OCI-LY3 (cell line): ENCODE measurements around the gene UIMC1.

Source experiments
- H2AFZ ChIP-seq: fragments of 200-600, 300-600 bp; shearing (Covaris generic); 2 replicates; pipeline ENCODE4 v1.6.0; 2014; ENCODE audit warnings: antibody characterized with exemption, low read depth, low read length
- H3K27ac ChIP-seq: fragments of 200-600, 300-600 bp; sonication (generic); 2 replicates; pipeline ENCODE4 v1.5.1; 2014; ENCODE audit warnings: mild to moderate bottlenecking, low read length, moderate library complexity, mixed read lengths
- H3K27me3 ChIP-seq: fragments of 200-600, 300-600 bp; sonication (generic); 2 replicates; pipeline ENCODE4 v1.6.1; 2014; ENCODE audit warnings: low read depth, low read length, mixed read lengths
- H3K36me3 ChIP-seq: fragments of 200-600, 300-600 bp; sonication (generic); replicated peaks from 2 replicates; pipeline ENCODE3; 2014; ENCODE audit warnings: low read depth, low read length, mixed read lengths
- H3K4me1 ChIP-seq: fragments of 300-600, 200-600 bp; sonication (generic); 2 replicates; pipeline ENCODE4 v1.6.1; 2014; ENCODE audit warnings: low read length, mixed read lengths
- H3K4me2 ChIP-seq: fragments of 200-600, 300-600 bp; sonication (generic); 2 replicates; pipeline ENCODE4 v1.6.1; 2014; ENCODE audit warnings: low read length, mixed read lengths
- H3K4me3 ChIP-seq: fragments of 300-600, 200-600 bp; sonication (generic); 2 replicates; pipeline ENCODE4 v1.5.1; 2014; ENCODE audit warnings: antibody characterized with exemption, mild to moderate bottlenecking, low read length, moderate library complexity
- H3K79me2 ChIP-seq: fragments of 300-600, 200-600 bp; shearing (Covaris generic); 2 replicates; pipeline ENCODE4 v1.6.1; 2014; ENCODE audit warnings: mild to moderate bottlenecking, low read length, mixed read lengths
- H3K9ac ChIP-seq: fragments of 300-600, 200-600 bp; shearing (Covaris generic); 2 replicates; pipeline ENCODE4 v1.6.0; 2014; ENCODE audit warnings: mild to moderate bottlenecking, low read length, moderate library complexity
- H3K9me3 ChIP-seq: fragments of 200-600, 300-600 bp; shearing (Covaris generic); 2 replicates; pipeline ENCODE4 v1.6.1; 2014; ENCODE audit warnings: low read length, mixed read lengths; ENCODE audit not compliant: insufficient read depth
- H4K20me1 ChIP-seq: fragments of 200-600, 300-600 bp; sonication (generic); 2 replicates; pipeline ENCODE4 v1.6.1; 2016; ENCODE audit warnings: low read length, mixed read lengths; ENCODE audit not compliant: insufficient read depth
- EZH2phosphoT487 ChIP-seq: fragments of 200-600 bp; shearing (Covaris generic); IDR thresholded peaks from 2 replicates; pipeline ENCODE4 v1.6.1; 2018; ENCODE audit warnings: antibody characterized with exemption, mixed run types, low read depth
- TF ChIP-seq, protein P1 (sequence below): fragments of 200-600, 300-600 bp; sonication (generic); IDR thresholded peaks from 2 replicates; pipeline ENCODE4 v1.5.1; 2014; ENCODE audit warnings: antibody characterized with exemption, low read length, low read depth

Gene UIMC1

DNA sequence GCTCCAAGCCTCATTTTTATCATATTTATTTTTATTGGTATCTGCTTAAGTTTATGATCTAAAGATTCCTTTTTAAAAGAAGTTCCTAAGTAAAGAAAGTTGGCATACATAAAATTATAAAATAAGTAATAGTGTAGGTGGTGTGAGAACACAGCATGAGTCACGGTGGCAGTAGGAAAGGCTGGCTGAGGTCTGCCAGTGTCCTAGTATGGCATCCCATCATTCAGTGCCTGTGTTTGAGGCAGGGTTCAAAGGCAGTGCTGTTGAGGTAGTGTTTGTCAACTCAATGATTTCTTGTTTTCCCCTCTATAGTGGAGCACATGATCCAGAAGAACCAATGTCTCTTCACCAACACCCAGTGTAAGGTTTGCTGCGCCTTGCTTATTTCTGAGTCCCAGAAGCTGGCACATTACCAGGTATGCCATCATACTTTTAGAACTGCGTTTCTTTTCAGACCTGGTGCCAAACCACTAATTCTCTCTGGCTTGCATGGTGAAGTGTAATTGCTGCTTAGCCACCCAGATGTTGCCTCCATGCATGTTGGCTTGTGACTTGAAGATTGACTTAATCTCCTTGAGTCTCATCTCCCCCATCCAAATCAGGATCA lies 34.3 kb upstream of the UIMC1 start:
- TF ChIP-seq, protein P1, sequence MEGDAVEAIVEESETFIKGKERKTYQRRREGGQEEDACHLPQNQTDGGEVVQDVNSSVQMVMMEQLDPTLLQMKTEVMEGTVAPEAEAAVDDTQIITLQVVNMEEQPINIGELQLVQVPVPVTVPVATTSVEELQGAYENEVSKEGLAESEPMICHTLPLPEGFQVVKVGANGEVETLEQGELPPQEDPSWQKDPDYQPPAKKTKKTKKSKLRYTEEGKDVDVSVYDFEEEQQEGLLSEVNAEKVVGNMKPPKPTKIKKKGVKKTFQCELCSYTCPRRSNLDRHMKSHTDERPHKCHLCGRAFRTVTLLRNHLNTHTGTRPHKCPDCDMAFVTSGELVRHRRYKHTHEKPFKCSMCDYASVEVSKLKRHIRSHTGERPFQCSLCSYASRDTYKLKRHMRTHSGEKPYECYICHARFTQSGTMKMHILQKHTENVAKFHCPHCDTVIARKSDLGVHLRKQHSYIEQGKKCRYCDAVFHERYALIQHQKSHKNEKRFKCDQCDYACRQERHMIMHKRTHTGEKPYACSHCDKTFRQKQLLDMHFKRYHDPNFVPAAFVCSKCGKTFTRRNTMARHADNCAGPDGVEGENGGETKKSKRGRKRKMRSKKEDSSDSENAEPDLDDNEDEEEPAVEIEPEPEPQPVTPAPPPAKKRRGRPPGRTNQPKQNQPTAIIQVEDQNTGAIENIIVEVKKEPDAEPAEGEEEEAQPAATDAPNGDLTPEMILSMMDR: no peak
- no peak for TF ChIP-seq EZH2phosphoT487
- H3K36me3 ChIP-seq: peaks cover 34% of the 10 kb centered on the region
- H3K27ac ChIP-seq: no peak overlapping the region
- H3K4me3 ChIP-seq: no peak overlapping the region
- no peak overlapping the region for H3K4me2 ChIP-seq
- no peak overlapping the region for H3K9ac ChIP-seq
- H2AFZ ChIP-seq: no peak overlapping the region
- H4K20me1 ChIP-seq: peaks cover 8% of the 10 kb centered on the region; the same call in 1 of the 2 replicates
- H3K27me3 ChIP-seq: no peaks in the 10 kb centered on the region
- H3K79me2 ChIP-seq: peaks cover 33% of the 10 kb centered on the region
- H3K9me3 ChIP-seq: no peaks in the 10 kb centered on the region
- H3K4me1 ChIP-seq: peaks cover 7% of the 10 kb centered on the region

DNA sequence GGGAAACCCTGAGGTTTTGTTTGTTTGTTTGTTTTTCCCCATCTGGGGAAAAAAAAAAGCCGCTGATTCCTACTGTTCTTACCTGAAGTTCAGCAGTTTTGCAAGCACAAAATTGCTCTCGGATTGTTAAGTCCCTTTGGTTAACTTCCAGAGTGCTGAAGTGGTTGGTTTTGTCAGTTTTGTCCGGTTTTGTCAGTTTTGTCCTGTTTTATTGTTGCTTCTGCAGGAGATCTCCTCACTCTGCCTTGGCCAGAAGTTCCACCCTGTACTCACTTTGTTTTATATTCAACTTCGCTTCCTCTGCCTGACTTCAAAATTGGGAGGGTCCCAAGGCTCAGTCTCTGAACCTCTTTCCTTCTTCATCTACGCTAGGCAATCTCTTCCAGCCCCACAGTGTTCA lies 30.3 kb upstream of the UIMC1 start:
- H3K4me3 ChIP-seq: no peak overlapping the region
- no peaks in the 10 kb centered on the region for H3K9me3 ChIP-seq
- no peak overlapping the region for H2AFZ ChIP-seq
- H3K79me2 ChIP-seq: peaks cover 65% of the 10 kb centered on the region
- H3K27me3 ChIP-seq: no peaks in the 10 kb centered on the region
- peaks cover 8% of the 10 kb centered on the region; the same call in 1 of the 2 replicates for H4K20me1 ChIP-seq
- H3K4me2 ChIP-seq: no peak overlapping the region
- H3K9ac ChIP-seq: no peak overlapping the region
- TF ChIP-seq, protein P1: no peak
- TF ChIP-seq EZH2phosphoT487: no peak
- H3K27ac ChIP-seq: no peak overlapping the region
- H3K4me1 ChIP-seq: peaks cover 7% of the 10 kb centered on the region
- H3K36me3 ChIP-seq: peaks cover 32% of the 10 kb centered on the region

DNA sequence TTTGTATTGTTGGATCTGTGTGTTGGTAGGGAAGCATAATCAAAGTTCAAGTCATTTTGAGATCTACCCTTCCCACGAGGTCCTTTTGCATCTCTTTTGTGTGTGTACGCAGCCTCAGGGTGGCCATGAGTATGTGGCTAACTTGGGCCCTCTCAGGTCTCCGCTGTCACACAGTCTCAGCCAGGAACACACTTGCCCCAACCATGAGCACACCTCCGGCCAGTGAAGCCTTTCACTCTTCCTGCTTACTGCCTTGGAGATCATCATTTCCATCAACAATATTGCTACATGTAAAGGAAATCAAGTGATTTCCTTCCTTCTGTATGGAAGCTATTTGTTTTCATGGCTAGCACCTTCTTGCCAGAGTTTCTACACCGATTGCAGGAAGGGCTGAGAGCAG lies 29.9 kb upstream of the UIMC1 start:
- Histone ChIP-seq H3K4me1 (peaks cover 7% of the 10 kb centered on the region), H3K4me3 (no peak overlapping the region), H2AFZ (no peak overlapping the region), H3K79me2 (peaks cover 68% of the 10 kb centered on the region), H3K36me3 (peaks cover 30% of the 10 kb centered on the region), H3K27me3 (no peaks in the 10 kb centered on the region), H3K4me2 (no peak overlapping the region), H4K20me1 (peaks cover 8% of the 10 kb centered on the region; the same call in 1 of the 2 replicates), H3K9me3 (no peaks in the 10 kb centered on the region), H3K9ac (no peak overlapping the region), H3K27ac (no peak overlapping the region)
- no peak for TF ChIP-seq EZH2phosphoT487
- TF ChIP-seq, protein P1: no peak

DNA sequence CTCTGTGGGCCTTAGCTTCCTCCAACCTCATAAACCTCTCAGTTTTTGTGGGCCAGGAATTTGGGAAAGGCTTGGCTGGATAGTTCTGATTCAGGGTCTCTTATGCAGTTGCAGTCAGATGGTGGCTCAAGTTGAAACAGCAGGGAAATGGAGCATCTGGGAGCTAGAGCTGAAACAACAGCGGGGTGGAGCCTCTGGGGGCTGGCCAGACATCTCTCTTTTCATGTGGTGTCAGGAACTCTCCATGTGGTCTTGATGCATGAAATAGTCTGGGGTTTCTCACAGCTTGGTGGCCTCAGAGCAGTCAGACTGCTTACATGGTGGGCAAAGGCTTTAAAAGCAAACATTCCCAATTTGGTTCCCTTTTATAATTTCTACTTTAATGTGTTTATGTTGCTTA lies 29.4 kb upstream of the UIMC1 start:
- Histone ChIP-seq H3K27ac (no peak overlapping the region), H3K4me2 (no peak overlapping the region), H3K9me3 (no peaks in the 10 kb centered on the region), H3K9ac (no peak overlapping the region), H3K27me3 (no peaks in the 10 kb centered on the region), H3K36me3 (peaks cover 28% of the 10 kb centered on the region), H3K4me3 (no peak overlapping the region), H3K4me1 (peaks cover 7% of the 10 kb centered on the region), H2AFZ (no peak overlapping the region), H4K20me1 (peaks cover 8% of the 10 kb centered on the region; the same call in 1 of the 2 replicates), H3K79me2 (peaks cover 73% of the 10 kb centered on the region)
- TF ChIP-seq, protein P1: no peak
- TF ChIP-seq EZH2phosphoT487: no peak
